Activated CD4-positive, alpha-beta memory T cell treated with anti-CD3 and anti-CD28 coated beads for 36 hours (primary cell): ENCODE results near the gene DYNAP. TPM values are rescaled to one million over a fixed set of nuclear protein-coding genes. Genes with fewer than 3 reads are reported as not detected.

ENCODE experiments used
- CTCF ChIA-PET: fragments of 350-600 bp; sonication (Branson Sonifier 250); formaldehyde crosslinking; loops from one replicate; lab custom pipeline; 2021; ENCODE audit warnings: antibody characterized with exemption, inconsistent platforms; lab: Charles Lee
- POLR2A ChIA-PET: fragments of 350-600 bp; sonication (Branson Sonifier 250); formaldehyde crosslinking; loops from one replicate; lab custom pipeline; 2021; ENCODE audit warnings: antibody characterized with exemption; lab: Charles Lee
- DNase-seq: peaks from one replicate; pipeline ENCODE4 v3.0.0-alpha.2; 2020
- H3K27ac Mint-ChIP-seq: one replicate; pipeline ENCODE4 v1.8.0; 2021; ENCODE audit warnings: mixed read lengths
- H3K27me3 Mint-ChIP-seq: one replicate; pipeline ENCODE4 v1.8.0; 2021; ENCODE audit warnings: mixed read lengths
- H3K36me3 Mint-ChIP-seq: one replicate; pipeline ENCODE4 v1.8.0; 2021; ENCODE audit warnings: mixed read lengths
- H3K4me1 Mint-ChIP-seq: one replicate; pipeline ENCODE4 v1.8.0; 2021; ENCODE audit warnings: low read depth, mixed read lengths
- H3K4me3 Mint-ChIP-seq: one replicate; pipeline ENCODE4 v1.8.0; 2021; ENCODE audit warnings: mild to moderate bottlenecking, mixed read lengths
- H3K9me3 Mint-ChIP-seq: one replicate; pipeline ENCODE4 v1.8.0; 2021; ENCODE audit warnings: mixed read lengths
- intact Hi-C: fragments of 100-400 bp; cut with micrococcal nuclease; formaldehyde crosslinking; loops from one replicate; pipeline ENCODE4 v1.15.1; 2023
- total RNA-seq, 2 experiments: library from RNA; stranded (reverse); gene quantifications; one replicate each; pipeline ENCODE4 v1.2.3, GENCODE V29; 2021

Gene DYNAP
- total RNA-seq, 2 experiments from 2014 or later = not detected

DNA sequence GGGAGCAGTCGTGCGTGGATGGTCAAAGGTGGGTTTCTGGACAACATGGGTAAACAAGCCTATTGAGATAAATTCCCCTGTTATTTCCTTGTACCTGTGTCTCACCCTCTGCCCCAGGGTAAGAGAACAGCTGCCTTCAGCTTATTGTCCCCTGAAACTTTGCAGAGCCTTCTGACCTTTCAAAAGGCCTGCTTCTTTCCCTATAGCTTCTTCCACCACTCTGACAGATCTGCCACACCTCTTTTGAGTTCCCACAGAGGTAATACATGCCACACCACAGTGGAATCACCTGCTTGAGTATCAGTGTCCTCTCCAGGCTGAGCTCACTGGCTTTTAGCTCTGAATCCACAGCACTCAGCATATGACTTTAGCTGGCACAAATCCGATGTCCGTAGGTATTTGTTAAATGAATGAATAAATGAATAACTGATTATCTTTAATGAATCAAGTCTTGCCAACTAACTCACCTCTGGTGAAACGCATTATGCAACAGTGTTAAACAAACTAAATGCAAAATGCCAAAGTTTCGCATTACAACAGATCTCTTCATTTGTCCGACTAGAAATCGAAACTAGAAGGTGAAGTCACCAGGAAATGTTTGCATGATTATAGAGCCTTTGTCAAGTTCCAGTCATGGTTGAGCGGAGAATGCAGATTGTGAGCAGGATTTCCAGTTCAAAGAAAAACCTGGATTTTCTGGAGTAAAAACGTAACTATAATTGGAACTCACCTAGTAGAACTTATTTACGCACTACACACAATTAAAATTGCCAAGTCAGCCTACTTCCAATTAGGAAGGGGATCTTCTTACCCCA, 16.4 kb downstream of the DYNAP start:
- DNase-seq = no peak
- ChIA-PET CTCF (no interaction called here), POLR2A (interaction anchor here (0.6 kb wide), 1 partner anchor 30 kb away, joined by 3 read pairs; no protein-coding TSS in a partner anchor)
- no peak overlapping the region for H3K27ac Mint-ChIP-seq
- H3K27me3 Mint-ChIP-seq = no peaks in the 10 kb centered on the region
- no peak overlapping the region for H3K4me3 Mint-ChIP-seq
- no peaks in the 10 kb centered on the region for H3K9me3 Mint-ChIP-seq
- H3K36me3 Mint-ChIP-seq = no peaks in the 10 kb centered on the region
- H3K4me1 Mint-ChIP-seq = no peaks in the 10 kb centered on the region
- intact Hi-C loops = no loop called here

- intact Hi-C loops = no loop called here
- DNase-seq = no peak
- H3K27me3 Mint-ChIP-seq = no peaks in the 10 kb centered on the region
- ChIA-PET POLR2A (no interaction called here), CTCF (no interaction called here)
- H3K27ac Mint-ChIP-seq = no peak overlapping the region
- no peaks in the 10 kb centered on the region for H3K36me3 Mint-ChIP-seq
- H3K4me3 Mint-ChIP-seq = no peak overlapping the region
- H3K9me3 Mint-ChIP-seq = no peaks in the 10 kb centered on the region
- H3K4me1 Mint-ChIP-seq = no peaks in the 10 kb centered on the region
Observed at GRCh38 chr18:54608028-54608642, 17.1 kb downstream of the DYNAP start.

- Mint-ChIP-seq H3K4me3 (no peak overlapping the region), H3K27me3 (no peaks in the 10 kb centered on the region), H3K9me3 (no peaks in the 10 kb centered on the region), H3K4me1 (no peaks in the 10 kb centered on the region), H3K36me3 (no peaks in the 10 kb centered on the region), H3K27ac (no peak overlapping the region)
- intact Hi-C loops = no loop called here
- DNase-seq = no peak
- ChIA-PET POLR2A (no interaction called here), CTCF (interaction anchor here (0.6 to 1.4 kb wide), 3 partner anchors 9 to 1283 kb away, joined by 5 read pairs; no protein-coding TSS in a partner anchor)
Observed at GRCh38 chr18:54611816-54612215, 20.8 kb downstream of the DYNAP start.

GRCh38 chr18:54612237-54612636, 21.2 kb downstream of the DYNAP start:
- intact Hi-C loops = no loop called here
- Mint-ChIP-seq H3K27ac (no peak overlapping the region), H3K4me1 (no peaks in the 10 kb centered on the region), H3K4me3 (no peak overlapping the region), H3K36me3 (no peaks in the 10 kb centered on the region), H3K9me3 (no peaks in the 10 kb centered on the region), H3K27me3 (no peaks in the 10 kb centered on the region)
- ChIA-PET CTCF (interaction anchor here (0.6 to 1.4 kb wide), 3 partner anchors 10 to 1283 kb away, joined by 5 read pairs; no protein-coding TSS in a partner anchor), POLR2A (no interaction called here)
- DNase-seq = no peak

GRCh38 chr18:54613174-54613573, 22.1 kb downstream of the DYNAP start:
- Mint-ChIP-seq H3K27me3 (no peaks in the 10 kb centered on the region), H3K27ac (no peak overlapping the region), H3K36me3 (no peaks in the 10 kb centered on the region), H3K4me1 (no peaks in the 10 kb centered on the region), H3K9me3 (no peaks in the 10 kb centered on the region), H3K4me3 (no peak overlapping the region)
- POLR2A ChIA-PET = no interaction called here
- DNase-seq = no peak
- CTCF ChIA-PET = interaction anchor here (1.4 kb wide), 1 partner anchor 10 kb away, joined by 5 read pairs; no protein-coding TSS in a partner anchor
- intact Hi-C loops = no loop called here

DNA sequence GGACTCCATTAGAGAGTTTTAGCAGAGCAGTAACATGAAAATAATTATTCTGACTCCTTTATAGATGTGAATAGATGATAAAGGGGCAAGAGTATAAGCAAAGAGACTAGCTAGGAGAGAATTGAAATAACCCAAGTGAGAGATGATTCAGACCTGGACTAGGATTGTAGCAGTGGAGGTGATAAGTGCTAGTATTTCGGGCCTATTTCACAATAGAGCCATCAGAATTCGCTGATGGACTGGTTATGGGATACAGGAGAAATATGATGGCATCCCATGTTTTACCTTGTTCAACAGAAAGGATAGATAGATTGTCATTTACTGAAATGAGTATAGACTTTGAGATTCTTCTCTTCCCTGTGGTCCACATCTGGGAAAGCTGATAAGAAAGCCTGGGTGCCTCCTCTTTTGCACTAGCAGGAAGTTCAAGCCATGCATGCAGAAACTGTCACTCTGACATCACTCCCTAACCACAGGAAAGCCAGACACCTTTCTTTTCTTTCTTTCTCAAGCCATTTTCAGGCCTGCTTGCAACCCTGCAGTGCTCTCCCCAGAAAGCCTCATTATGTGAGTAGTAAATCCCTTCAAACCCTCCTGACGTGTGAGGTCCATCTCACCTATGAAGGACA, 25.3 kb downstream of the DYNAP start:
- CTCF ChIA-PET = no interaction called here
- H3K27ac Mint-ChIP-seq = no peak overlapping the region
- no peak for DNase-seq

GRCh38 chr18:54622084-54622483, 31.0 kb downstream of the DYNAP start:
- peaks cover 8% of the 10 kb centered on the region for H3K27me3 Mint-ChIP-seq
- DNase-seq = no peak
- peaks cover 2% of the 10 kb centered on the region for H3K9me3 Mint-ChIP-seq
- CTCF ChIA-PET = no interaction called here
- no peaks in the 10 kb centered on the region for H3K4me1 Mint-ChIP-seq
- H3K36me3 Mint-ChIP-seq = no peaks in the 10 kb centered on the region
- intact Hi-C loops = no loop called here
- POLR2A ChIA-PET = no interaction called here
- H3K4me3 Mint-ChIP-seq = no peak overlapping the region
- H3K27ac Mint-ChIP-seq = no peak overlapping the region

More for the DNA sequence above, 25.3 kb downstream of the DYNAP start:
- no peaks in the 10 kb centered on the region for H3K36me3 Mint-ChIP-seq
- POLR2A ChIA-PET = no interaction called here
- no peak overlapping the region for H3K4me3 Mint-ChIP-seq
- peaks cover 5% of the 10 kb centered on the region for H3K27me3 Mint-ChIP-seq
- no peaks in the 10 kb centered on the region for H3K4me1 Mint-ChIP-seq
- H3K9me3 Mint-ChIP-seq = no peaks in the 10 kb centered on the region
- intact Hi-C loops = no loop called here

GRCh38 chr18:54626779-54627178, 35.7 kb downstream of the DYNAP start:
- CTCF ChIA-PET = no interaction called here
- no peak for DNase-seq
- no peak overlapping the region for H3K27ac Mint-ChIP-seq
- POLR2A ChIA-PET = no interaction called here
- no peaks in the 10 kb centered on the region for H3K4me1 Mint-ChIP-seq
- no peaks in the 10 kb centered on the region for H3K36me3 Mint-ChIP-seq
- no peaks in the 10 kb centered on the region for H3K27me3 Mint-ChIP-seq
- intact Hi-C loops = no loop called here
- H3K4me3 Mint-ChIP-seq = no peak overlapping the region
- peaks cover 2% of the 10 kb centered on the region for H3K9me3 Mint-ChIP-seq

DNA sequence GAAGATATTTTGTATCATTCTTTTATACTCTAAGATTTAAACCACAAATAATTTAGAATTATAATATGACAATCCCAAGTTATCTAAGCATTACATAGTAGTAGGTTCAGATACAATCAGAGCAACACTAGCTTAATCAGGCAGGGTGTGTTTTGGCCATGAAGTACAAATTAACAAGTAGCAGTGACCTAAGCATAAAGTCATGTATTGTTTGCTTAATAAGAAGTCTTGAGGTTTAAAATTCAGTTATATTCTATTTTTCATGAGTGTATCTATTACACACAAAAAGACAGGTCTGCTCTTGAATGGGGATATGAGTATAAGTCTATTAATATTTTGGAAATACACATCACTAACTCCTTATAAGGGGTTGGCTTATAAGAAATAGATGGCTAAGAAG, 39.9 kb downstream of the DYNAP start:
- Mint-ChIP-seq H3K4me3 (no peak overlapping the region), H3K9me3 (no peaks in the 10 kb centered on the region), H3K27me3 (peaks cover 1% of the 10 kb centered on the region), H3K36me3 (no peaks in the 10 kb centered on the region), H3K27ac (no peak overlapping the region), H3K4me1 (no peaks in the 10 kb centered on the region)
- no peak for DNase-seq
- intact Hi-C loops = no loop called here
- ChIA-PET POLR2A (no interaction called here), CTCF (no interaction called here)

- Mint-ChIP-seq H3K36me3 (no peaks in the 10 kb centered on the region), H3K4me1 (no peaks in the 10 kb centered on the region), H3K27ac (no peak overlapping the region), H3K27me3 (peaks cover 6% of the 10 kb centered on the region), H3K9me3 (no peaks in the 10 kb centered on the region), H3K4me3 (no peak overlapping the region)
- ChIA-PET CTCF (no interaction called here), POLR2A (no interaction called here)
- DNase-seq = no peak
- intact Hi-C loops = no loop called here
Observed at GRCh38 chr18:54636217-54636616, 45.2 kb downstream of the DYNAP start.

GRCh38 chr18:54641734-54642133, 50.7 kb downstream of the DYNAP start:
- Mint-ChIP-seq H3K4me3 (no peak overlapping the region), H3K27ac (no peak overlapping the region), H3K9me3 (no peaks in the 10 kb centered on the region), H3K27me3 (peaks cover 12% of the 10 kb centered on the region), H3K4me1 (no peaks in the 10 kb centered on the region), H3K36me3 (no peaks in the 10 kb centered on the region)
- CTCF ChIA-PET = interaction anchor here (1.6 kb wide), 1 partner anchor 81 kb away, joined by 4 read pairs; no protein-coding TSS in a partner anchor
- DNase-seq = no peak
- POLR2A ChIA-PET = no interaction called here
- intact Hi-C loops = no loop called here

DNA sequence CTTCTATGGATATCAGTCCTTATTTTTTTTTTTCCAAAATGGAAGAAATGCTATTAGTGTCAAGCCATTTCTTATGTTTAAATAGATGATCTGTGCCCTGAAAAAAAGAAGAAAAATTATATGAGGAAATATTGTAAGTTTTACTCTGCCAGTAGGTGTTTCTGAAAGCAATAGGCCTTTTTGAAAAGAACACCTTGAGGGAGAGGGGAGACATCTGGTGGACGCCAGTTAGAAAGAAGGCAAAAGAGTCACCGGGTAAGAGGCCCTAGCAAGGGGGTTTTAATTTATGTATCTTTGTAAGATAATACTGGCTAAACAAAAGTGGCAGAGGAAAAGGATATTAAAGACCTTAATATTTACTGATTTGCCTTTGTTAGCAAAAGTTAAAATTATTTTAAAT, 56.1 kb downstream of the DYNAP start:
- no peak overlapping the region for H3K4me3 Mint-ChIP-seq
- peaks cover 15% of the 10 kb centered on the region for H3K27me3 Mint-ChIP-seq
- ChIA-PET POLR2A (no interaction called here), CTCF (no interaction called here)
- H3K36me3 Mint-ChIP-seq = no peaks in the 10 kb centered on the region
- no peaks in the 10 kb centered on the region for H3K9me3 Mint-ChIP-seq
- no peak for DNase-seq
- H3K4me1 Mint-ChIP-seq = no peaks in the 10 kb centered on the region
- intact Hi-C loops = loop anchor here (5.0 kb wide), 1 partner anchor 255 kb away; no protein-coding TSS in a partner anchor
- no peak overlapping the region for H3K27ac Mint-ChIP-seq
